ENCODE results near the gene PCGF3.

Gene PCGF3

GRCh38 chr4:818106-818921, 112.7 kb downstream of the PCGF3 start:
- H3K4me1 ChIP-seq (ENCODE audit: control insufficient read depth in 2 of 2, insufficient read depth in 2 of 2, low read length in 2 of 2) = peaks cover 5 to 6% of the 10 kb centered on the region in 2 donors
- H3K27ac ChIP-seq (ENCODE audit: low read depth in 2 of 2, low read length in 2 of 2) = no peak overlapping the region
- peaks cover 0 to 3% of the 10 kb centered on the region in 2 donors for H3K27me3 ChIP-seq (ENCODE audit: control insufficient read depth in 2 of 2, insufficient read depth in 2 of 2, low read length in 2 of 2)
- no peaks in the 10 kb centered on the region for H3K9me3 ChIP-seq (ENCODE audit: control insufficient read depth in 2 of 2, low read length in 2 of 2)
- no peaks in the 10 kb centered on the region for H3K36me3 ChIP-seq (ENCODE audit: control insufficient read depth in 2 of 2, insufficient read depth in 2 of 2, low read length in 2 of 2)
- H3K9ac ChIP-seq (ENCODE audit: low read depth in 1 of 2, low read length in 2 of 2) = no peak overlapping the region
- H3K4me3 ChIP-seq (ENCODE audit: low read length in 2 of 2) = no peak overlapping the region

- Histone ChIP-seq H3K27ac (ENCODE audit: low read depth in 2 of 2, low read length in 2 of 2) (no peak overlapping the region), H3K4me3 (ENCODE audit: low read length in 2 of 2) (no peak overlapping the region), H3K27me3 (ENCODE audit: control insufficient read depth in 2 of 2, insufficient read depth in 2 of 2, low read length in 2 of 2) (peaks cover 9 to 13% of the 10 kb centered on the region in 2 donors), H3K9me3 (ENCODE audit: control insufficient read depth in 2 of 2, low read length in 2 of 2) (no peaks in the 10 kb centered on the region), H3K4me1 (ENCODE audit: control insufficient read depth in 2 of 2, insufficient read depth in 2 of 2, low read length in 2 of 2) (peaks cover 5 to 6% of the 10 kb centered on the region in 2 donors), H3K9ac (ENCODE audit: low read depth in 1 of 2, low read length in 2 of 2) (no peak overlapping the region), H3K36me3 (ENCODE audit: control insufficient read depth in 2 of 2, insufficient read depth in 2 of 2, low read length in 2 of 2) (no peaks in the 10 kb centered on the region)
These were observed 114.0 kb downstream of the PCGF3 start for GRCh38 chr4:819401-820229.
